NCI-H345 treated with DMSO at 0.1 percent for 48 hours (cell line): ENCODE results near the gene SVOP.

ENCODE experiments used
- DNase-seq: peaks from one replicate; lab custom pipeline; 2025; ENCODE audit not compliant: unreplicated experiment; lab: John Stamatoyannopoulos, UW

Gene SVOP

GRCh38 chr12:108939594-108939993 is 81.3 kb downstream of the SVOP start:
- no peak for DNase-seq

- DNase-seq, result no peak
Measured at GRCh38 chr12:108938247-108938924, 82.5 kb downstream of the SVOP start.

DNA sequence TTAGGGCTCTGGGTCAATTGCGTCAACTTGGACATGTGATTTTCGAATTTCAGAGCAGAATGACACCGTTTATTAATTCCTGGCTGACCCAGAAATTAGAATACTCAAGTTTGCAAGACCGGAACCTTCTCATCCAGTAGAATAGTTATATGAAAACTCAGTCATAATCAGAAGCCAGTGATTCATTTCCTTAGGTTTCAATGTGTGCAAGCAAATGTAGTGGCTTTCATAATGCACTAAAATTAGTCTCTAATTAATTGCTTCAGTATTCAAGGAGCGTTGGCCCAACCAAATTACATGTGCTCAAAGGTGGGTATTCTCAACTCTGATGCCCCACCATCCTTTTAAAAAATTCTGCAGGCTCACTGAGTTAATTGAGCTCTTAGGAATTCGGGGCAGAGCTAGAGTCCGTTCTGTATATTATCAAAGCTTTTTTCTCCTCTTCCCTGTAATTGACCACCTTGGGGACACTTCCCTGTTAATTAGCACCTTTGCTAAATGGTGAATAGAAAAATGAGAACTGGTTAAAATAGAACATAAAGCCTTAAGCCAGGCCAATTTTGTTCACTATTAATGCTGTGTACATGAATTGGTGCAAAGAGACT is 85.6 kb downstream of the SVOP start:
- DNase-seq, result no peak

GRCh38 chr12:108933949-108934348 is 86.9 kb downstream of the SVOP start:
- DNase-seq, result no peak

GRCh38 chr12:108930756-108931155 is 90.1 kb downstream of the SVOP start:
- DNase-seq, result no peak

- no peak for DNase-seq
Measured at GRCh38 chr12:108930155-108930554, 90.7 kb downstream of the SVOP start.

GRCh38 chr12:108928695-108929094 is 92.2 kb downstream of the SVOP start:
- no peak for DNase-seq

DNA sequence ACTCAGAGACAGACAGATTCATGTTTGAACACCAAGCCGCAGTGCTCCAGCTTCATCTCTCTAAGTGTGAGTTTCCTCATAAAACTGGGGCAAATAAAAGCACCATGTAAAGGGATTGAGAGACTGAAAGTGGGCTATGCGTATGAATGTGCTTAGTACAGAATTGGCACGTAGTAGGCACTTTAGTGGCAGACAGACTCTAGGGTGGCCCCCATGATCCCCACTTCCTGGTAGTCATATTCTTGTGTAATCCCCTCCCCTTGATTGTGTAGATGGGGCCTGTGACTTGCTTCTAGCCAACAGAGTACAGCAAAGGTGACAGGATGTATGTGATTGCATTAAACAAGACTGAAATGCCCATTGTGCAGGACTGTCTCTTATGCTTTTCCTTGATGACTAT is 98.0 kb downstream of the SVOP start:
- DNase-seq, result no peak

DNA sequence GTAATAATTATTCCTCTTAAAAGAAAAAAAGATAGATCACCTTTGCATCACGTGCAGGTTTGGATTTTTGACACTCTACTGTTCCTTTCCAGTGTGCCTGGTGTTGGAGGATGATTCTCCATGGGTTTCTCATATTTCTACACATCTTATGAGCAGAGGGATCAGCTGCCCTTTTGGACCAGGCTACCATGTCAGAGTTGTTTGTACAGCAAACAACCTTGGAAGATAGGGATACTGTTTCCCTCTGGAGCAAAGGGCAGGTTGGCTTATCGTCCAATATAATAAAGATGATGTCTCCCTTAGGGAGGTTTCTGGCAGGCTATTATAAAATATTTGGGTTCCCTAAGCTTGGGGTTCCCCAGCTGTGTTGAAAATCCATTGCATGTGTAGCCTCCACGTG is 98.9 kb downstream of the SVOP start:
- no peak for DNase-seq

- no peak for DNase-seq
Measured at GRCh38 chr12:108918960-108919642, 101.8 kb downstream of the SVOP start.

- no peak for DNase-seq
Measured at GRCh38 chr12:108918206-108918605, 102.7 kb downstream of the SVOP start.

GRCh38 chr12:108916336-108916735 is 104.5 kb downstream of the SVOP start:
- no peak for DNase-seq

DNA sequence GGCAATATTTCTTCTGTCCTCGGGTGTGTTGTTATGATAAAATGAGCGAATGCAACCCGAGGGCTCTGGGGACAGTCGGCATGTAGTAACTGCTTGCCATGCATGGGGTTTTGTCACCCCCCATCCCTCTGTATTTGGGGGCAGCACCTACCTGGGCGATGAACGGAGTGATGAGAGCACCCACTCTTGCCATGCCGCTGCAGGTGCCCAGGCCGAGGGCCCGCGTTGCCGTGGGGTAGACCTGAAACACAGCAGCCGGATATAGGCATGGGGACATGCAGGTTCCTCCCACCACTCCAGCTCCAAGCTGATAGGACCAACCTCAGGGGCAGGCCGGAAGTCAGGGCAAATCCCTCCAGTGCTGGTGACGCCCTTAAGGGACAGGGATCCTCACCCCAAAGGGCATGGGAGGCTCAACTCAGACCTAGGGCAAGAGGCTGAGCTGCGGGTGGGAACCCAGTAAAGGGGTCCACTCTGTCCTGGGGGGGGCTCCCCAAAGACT is 105.2 kb downstream of the SVOP start:
- no peak for DNase-seq

- DNase-seq, result no peak
Measured at GRCh38 chr12:108914121-108914531, 106.7 kb downstream of the SVOP start.

GRCh38 chr12:108912361-108912760 is 108.5 kb downstream of the SVOP start:
- DNase-seq, result no peak

GRCh38 chr12:108911915-108912314 is 109.0 kb downstream of the SVOP start:
- DNase-seq, result no peak

- DNase-seq, result no peak
Measured at GRCh38 chr12:108910336-108910735, 110.5 kb downstream of the SVOP start.

DNA sequence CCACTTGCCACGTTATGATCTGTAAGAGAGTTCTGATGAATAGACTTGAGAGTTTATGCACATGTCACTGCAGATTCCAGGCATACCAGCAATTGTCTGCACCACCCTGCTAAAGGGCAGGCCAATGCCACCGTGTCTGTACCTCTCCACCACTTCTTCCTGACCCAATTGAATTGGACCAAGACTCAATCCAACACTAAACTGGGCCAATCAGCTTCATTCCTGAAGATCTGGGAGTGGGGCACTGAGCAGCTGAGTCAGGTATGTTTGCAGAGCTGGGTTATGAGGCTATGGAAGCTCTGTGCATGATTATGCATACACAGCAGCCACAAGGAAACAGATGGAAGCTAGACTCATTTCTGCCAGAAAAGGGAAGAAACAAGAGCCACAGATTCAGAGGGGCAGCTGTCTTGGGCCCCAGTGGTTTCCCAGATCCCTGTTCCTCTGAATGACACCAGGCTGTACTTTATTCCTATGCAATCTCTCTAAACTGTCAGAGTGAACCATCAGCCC is 113.0 kb downstream of the SVOP start:
- DNase-seq, result no peak

DNA sequence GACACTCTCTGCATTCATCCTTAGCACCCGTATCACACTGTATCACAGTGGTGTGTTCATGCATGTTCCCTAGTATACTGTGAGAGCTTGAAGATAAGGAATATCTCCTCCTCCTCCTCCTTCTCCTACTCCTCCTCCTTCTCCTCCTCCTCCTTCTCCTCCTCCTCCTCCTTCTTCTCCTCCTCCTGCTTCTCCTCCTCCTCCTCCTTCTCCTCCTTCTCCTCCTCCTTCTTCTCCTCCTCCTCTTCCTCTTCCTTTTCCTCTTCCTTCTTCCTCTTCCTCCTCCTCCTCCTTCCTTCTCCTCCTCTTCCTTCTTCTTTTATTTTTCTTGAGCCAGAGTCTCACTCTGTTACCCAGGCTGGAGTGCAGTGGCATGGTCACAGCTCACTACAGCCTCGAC is 113.9 kb downstream of the SVOP start:
- DNase-seq, result no peak

DNA sequence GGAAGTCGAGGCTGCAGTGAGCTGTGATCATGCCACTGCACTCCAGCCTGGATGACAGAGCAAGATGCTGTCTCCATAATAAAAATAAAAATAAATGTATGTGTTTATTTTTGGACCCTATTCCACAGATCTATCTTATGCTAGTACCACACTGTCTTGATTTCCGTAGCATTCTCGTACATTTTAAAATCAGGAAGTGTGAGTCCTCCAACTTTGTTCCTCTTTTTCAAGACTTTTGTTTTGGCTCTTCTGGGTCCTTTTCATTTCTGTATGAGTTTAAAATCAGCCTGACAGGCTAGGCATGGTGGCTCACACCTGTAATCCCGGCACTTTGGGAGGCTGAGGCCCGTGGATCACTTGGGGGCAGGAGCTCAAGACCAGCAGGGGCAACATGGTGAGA is 115.1 kb downstream of the SVOP start:
- DNase-seq, result no peak

- no peak for DNase-seq
Measured at GRCh38 chr12:108899145-108899544, 121.7 kb downstream of the SVOP start.

- DNase-seq, result no peak
Measured at GRCh38 chr12:108896817-108897216, 124.1 kb downstream of the SVOP start.
